ENCODE data around the gene SNRPB.

SNRPB gene

GRCh38 chr20:2473516-2473915, 2.9 kb upstream of the SNRPB start:
- DNase-seq, result no peak

GRCh38 chr20:2469991-2470422, 582 bp downstream of the SNRPB start:
- peak; percentile 73 for DNase-seq

- no peak for DNase-seq
Measured at GRCh38 chr20:2468581-2469407, 1.8 kb downstream of the SNRPB start.

- DNase-seq, result no peak
Measured at GRCh38 chr20:2467412-2467811, 3.2 kb downstream of the SNRPB start.

GRCh38 chr20:2465100-2465499, 5.5 kb downstream of the SNRPB start:
- no peak for DNase-seq

- no peak for DNase-seq
Measured at GRCh38 chr20:2463616-2464365, 6.8 kb downstream of the SNRPB start.

- no peak for DNase-seq
Measured at GRCh38 chr20:2462484-2462883, 8.1 kb downstream of the SNRPB start.

GRCh38 chr20:2460752-2461424, 9.7 kb downstream of the SNRPB start:
- no peak for DNase-seq

GRCh38 chr20:2459981-2460751, 10.4 kb downstream of the SNRPB start:
- no peak for DNase-seq

GRCh38 chr20:2458919-2459499, 11.6 kb downstream of the SNRPB start:
- no peak for DNase-seq

GRCh38 chr20:2455771-2456497, 14.7 kb downstream of the SNRPB start:
- DNase-seq, result no peak

- DNase-seq, result no peak
Measured at GRCh38 chr20:2453792-2454191, 16.8 kb downstream of the SNRPB start.

GRCh38 chr20:2451939-2452732, 18.5 kb downstream of the SNRPB start:
- DNase-seq, result peak; percentile 67

GRCh38 chr20:2451422-2451821, 19.2 kb downstream of the SNRPB start:
- DNase-seq, result no peak

GRCh38 chr20:2449386-2449785, 21.2 kb downstream of the SNRPB start:
- no peak for DNase-seq

GRCh38 chr20:2446845-2447244, 23.7 kb downstream of the SNRPB start:
- DNase-seq, result no peak

- DNase-seq, result no peak
Measured at GRCh38 chr20:2431185-2431584, 39.4 kb downstream of the SNRPB start.

GRCh38 chr20:2430538-2430937, 40.1 kb downstream of the SNRPB start:
- no peak for DNase-seq

- DNase-seq, result no peak
Measured at GRCh38 chr20:2429051-2429450, 41.5 kb downstream of the SNRPB start.

- no peak for DNase-seq
Measured at GRCh38 chr20:2421247-2421646, 49.3 kb downstream of the SNRPB start.

- no peak for DNase-seq
Measured at GRCh38 chr20:2420510-2420909, 50.1 kb downstream of the SNRPB start.

Measured in CD4-positive, alpha-beta T cell treated with Interleukin-10 for 1 hour (primary cell).